ENCODE measurements around the gene VKORC1. TPM values are rescaled to one million over a fixed set of nuclear protein-coding genes. Genes with fewer than 3 reads are reported as not detected.

VKORC1 gene
- total and polyA plus RNA-seq, 7 donors, result 30.5 to 165 (median 107) TPM

- H3K27ac ChIP-seq, result no peak overlapping the region
- H3K36me3 ChIP-seq, result peaks cover 18 to 86% (median 27%) of the 10 kb centered on the region in 4 donors
- no peaks in the 10 kb centered on the region for H3K9me3 ChIP-seq
- WGBS, 2 donors, result 90 to 93% methylated on average over 16 of the region's 16 CpGs
- H3K4me3 ChIP-seq, result no peak overlapping the region
- no peaks in the 10 kb centered on the region for H3K27me3 ChIP-seq
- intact Hi-C loops (cut with DNase I), result no loop called here
- no peaks in the 10 kb centered on the region for H3K4me1 ChIP-seq
- DNase-seq, result peak; percentile 61
- no peak for TF ChIP-seq POLR2A (IDR thresholded peaks at IDR 0.05)
- no peak for TF ChIP-seq EP300 (IDR thresholded peaks at IDR 0.05)
- no peak for TF ChIP-seq CTCF (IDR thresholded peaks at IDR 0.05)
- TF ChIP-seq POLR2AphosphoS5 (IDR thresholded peaks at IDR 0.05), result no peak
Measured at GRCh38 chr16:31084584-31085302, 9.9 kb downstream of the VKORC1 start.

GRCh38 chr16:31083981-31084380, 10.6 kb downstream of the VKORC1 start:
- WGBS, 2 donors, result 91% methylated on average over 13 of the region's 13 CpGs
- intact Hi-C loops (cut with DNase I), result no loop called here
- Histone ChIP-seq H3K27me3 (no peaks in the 10 kb centered on the region), H3K4me1 (no peaks in the 10 kb centered on the region), H3K36me3 (peaks cover 25 to 88% (median 32%) of the 10 kb centered on the region in 4 donors), H3K27ac (no peak overlapping the region), H3K9me3 (no peaks in the 10 kb centered on the region), H3K4me3 (no peak overlapping the region)
- DNase-seq, result peak; percentile 55
- TF ChIP-seq CTCF (IDR thresholded peaks at IDR 0.05), result no peak
- TF ChIP-seq POLR2AphosphoS5 (IDR thresholded peaks at IDR 0.05), result no peak
- no peak for TF ChIP-seq POLR2A (IDR thresholded peaks at IDR 0.05)
- no peak for TF ChIP-seq EP300 (IDR thresholded peaks at IDR 0.05)

GRCh38 chr16:31083556-31083955, 11.0 kb downstream of the VKORC1 start:
- no peak for TF ChIP-seq POLR2A (IDR thresholded peaks at IDR 0.05)
- no peak for TF ChIP-seq CTCF (IDR thresholded peaks at IDR 0.05)
- no peak for TF ChIP-seq EP300 (IDR thresholded peaks at IDR 0.05)
- no peak for TF ChIP-seq POLR2AphosphoS5 (IDR thresholded peaks at IDR 0.05)
- no peaks in the 10 kb centered on the region for H3K9me3 ChIP-seq
- H3K36me3 ChIP-seq, result peaks cover 29 to 92% (median 34%) of the 10 kb centered on the region in 4 donors
- no peaks in the 10 kb centered on the region for H3K4me1 ChIP-seq
- 71 to 74% methylated on average over 5 of the region's 5 CpGs for whole genome bisulfite sequencing, 2 donors
- no peaks in the 10 kb centered on the region for H3K27me3 ChIP-seq
- intact Hi-C loops (cut with DNase I), result no loop called here
- no peak overlapping the region for H3K4me3 ChIP-seq
- DNase-seq, result no peak
- H3K27ac ChIP-seq, result no peak overlapping the region

GRCh38 chr16:31083081-31083480, 11.5 kb downstream of the VKORC1 start:
- peaks cover 34 to 93% (median 39%) of the 10 kb centered on the region in 4 donors for H3K36me3 ChIP-seq
- intact Hi-C loops (cut with DNase I), result no loop called here

More at GRCh38 chr16:31083081-31083480, 11.5 kb downstream of the VKORC1 start:
- no peak overlapping the region for H3K4me3 ChIP-seq
- no peak overlapping the region for H3K27ac ChIP-seq
- TF ChIP-seq EP300 (IDR thresholded peaks at IDR 0.05), result no peak
- no peak for TF ChIP-seq POLR2AphosphoS5 (IDR thresholded peaks at IDR 0.05)
- no peak for TF ChIP-seq POLR2A (IDR thresholded peaks at IDR 0.05)
- no peak for TF ChIP-seq CTCF (IDR thresholded peaks at IDR 0.05)
- H3K4me1 ChIP-seq, result no peaks in the 10 kb centered on the region
- no peaks in the 10 kb centered on the region for H3K9me3 ChIP-seq
- 84 to 86% methylated on average over 9 of the region's 9 CpGs for WGBS, 2 donors
- no peaks in the 10 kb centered on the region for H3K27me3 ChIP-seq
- DNase-seq, result peak; percentile 62
